NCI-H226 (cell line): Measurements from ENCODE around the gene FAM131A.
A peak's percentile ranks its signal among the peaks of the same experiment; 100 is the strongest.

Source experiments
- DNase-seq: peaks from one replicate; pipeline ENCODE4 v3.0.0-alpha.2; 2015

Gene FAM131A, protein sequence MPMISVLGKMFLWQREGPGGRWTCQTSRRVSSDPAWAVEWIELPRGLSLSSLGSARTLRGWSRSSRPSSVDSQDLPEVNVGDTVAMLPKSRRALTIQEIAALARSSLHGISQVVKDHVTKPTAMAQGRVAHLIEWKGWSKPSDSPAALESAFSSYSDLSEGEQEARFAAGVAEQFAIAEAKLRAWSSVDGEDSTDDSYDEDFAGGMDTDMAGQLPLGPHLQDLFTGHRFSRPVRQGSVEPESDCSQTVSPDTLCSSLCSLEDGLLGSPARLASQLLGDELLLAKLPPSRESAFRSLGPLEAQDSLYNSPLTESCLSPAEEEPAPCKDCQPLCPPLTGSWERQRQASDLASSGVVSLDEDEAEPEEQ

DNA sequence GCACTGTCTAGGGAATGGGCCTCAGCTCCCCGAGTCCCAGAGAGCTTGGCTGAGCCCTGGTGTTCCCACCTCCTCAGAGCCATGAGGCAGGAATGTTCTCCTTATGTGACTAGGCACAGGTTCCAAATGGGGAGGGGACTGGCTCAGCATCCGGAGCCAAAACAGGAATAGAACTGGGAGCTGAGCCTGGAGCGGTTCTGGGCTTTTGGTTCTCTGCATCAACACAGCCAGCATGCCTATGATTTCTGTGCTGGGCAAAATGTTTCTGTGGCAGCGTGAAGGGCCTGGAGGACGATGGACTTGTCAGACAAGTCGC is at the start of gene FAM131A:
Gene FAM131A (plus strand): TSS at position 202 of the 316 bp plus-strand sequence. CDS start 31 bp downstream, at position 233.
- DNase-seq, result no peak

DNA sequence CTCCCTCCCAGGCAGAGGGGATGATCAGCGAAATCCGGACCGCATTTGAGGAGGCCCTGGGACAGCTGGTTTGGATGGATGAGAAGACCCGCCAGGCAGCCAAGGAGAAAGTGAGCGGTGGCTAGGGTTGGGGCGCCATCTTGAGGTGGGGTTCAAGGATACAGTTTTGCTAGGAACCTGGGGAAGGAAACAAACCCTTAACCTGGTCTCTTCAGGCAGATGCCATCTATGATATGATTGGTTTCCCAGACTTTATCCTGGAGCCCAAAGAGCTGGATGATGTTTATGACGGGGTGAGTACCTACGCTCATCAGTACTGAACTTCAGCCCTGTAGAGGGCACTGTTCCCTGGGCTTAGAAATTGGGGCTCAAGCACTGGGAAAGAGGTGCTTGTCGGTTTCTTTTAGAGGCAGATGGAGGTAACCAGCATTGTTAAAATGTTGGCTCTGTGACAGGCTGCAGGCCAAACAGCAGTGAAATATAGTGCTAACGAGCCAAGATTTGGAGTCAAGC is 47.9 kb upstream of the FAM131A start:
- DNase-seq, result peak; percentile 26

DNA sequence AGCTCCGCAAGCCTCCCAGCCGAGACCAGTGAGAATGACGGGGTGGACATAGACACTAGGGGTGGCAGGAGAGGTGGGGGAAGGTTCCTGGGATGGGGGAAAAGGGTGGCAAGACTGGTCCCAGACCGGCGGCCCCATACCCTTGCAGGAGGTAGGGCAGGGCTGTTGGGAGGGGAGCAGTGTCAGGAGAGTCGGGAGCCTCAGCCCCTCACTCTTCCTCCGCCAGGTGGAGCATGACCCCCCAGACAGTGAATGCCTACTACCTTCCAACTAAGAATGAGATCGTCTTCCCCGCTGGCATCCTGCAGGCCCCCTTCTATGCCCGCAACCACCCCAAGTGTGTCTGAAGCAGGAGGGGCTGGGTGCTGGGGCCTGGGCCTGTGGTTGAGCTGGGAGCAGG is 47.1 kb upstream of the FAM131A start:
- no peak for DNase-seq

DNA sequence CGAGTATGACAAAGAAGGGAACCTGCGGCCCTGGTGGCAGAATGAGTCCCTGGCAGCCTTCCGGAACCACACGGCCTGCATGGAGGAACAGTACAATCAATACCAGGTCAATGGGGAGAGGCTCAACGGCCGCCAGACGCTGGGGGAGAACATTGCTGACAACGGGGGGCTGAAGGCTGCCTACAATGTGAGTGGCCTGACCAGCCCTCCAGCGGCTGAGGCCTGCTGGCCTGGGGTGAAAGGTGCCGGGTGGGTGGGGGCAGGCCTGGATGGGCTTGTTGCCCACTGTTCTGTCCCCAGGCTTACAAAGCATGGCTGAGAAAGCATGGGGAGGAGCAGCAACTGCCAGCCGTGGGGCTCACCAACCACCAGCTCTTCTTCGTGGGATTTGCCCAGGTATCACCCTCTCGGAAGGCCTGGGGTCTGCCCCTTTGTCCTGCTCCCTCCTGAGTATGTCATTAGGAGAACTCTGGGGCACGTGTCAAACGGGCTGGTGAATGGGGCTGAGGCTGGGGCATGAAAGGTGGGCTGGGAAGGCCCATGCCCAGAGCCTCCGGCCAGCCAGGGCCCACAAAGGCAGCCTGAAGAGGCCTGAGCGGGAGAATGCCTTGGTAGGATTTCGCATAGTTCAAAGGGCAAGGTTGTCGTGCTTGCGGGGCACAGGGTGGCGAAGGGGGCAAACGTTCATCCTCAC is 46.2 kb upstream of the FAM131A start:
- no peak for DNase-seq

DNA sequence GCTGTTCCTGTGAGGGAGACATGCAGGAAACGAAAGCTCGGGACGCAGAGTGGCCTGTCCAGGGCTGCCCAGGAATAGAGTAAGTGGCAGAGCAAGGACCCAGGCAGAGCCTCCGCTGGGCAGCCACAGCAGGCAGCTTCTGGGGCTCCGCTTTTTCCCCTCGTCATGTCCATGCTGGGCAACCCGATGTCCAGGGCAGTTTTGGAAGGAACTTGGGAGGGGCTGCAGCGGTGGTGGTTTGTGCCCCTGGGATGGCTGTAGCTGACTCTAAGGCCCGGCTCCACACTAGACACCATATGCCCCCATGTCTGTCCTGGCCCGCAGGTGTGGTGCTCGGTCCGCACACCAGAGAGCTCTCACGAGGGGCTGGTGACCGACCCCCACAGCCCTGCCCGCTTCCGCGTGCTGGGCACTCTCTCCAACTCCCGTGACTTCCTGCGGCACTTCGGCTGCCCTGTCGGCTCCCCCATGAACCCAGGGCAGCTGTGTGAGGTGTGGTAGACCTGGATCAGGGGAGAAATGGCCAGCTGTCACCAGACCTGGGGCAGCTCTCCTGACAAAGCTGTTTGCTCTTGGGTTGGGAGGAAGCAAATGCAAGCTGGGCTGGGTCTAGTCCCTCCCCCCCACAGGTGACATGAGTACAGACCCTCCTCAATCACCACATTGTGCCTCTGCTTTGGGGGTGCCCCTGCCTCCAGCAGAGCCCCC is 45.5 kb upstream of the FAM131A start:
- no peak for DNase-seq

DNA sequence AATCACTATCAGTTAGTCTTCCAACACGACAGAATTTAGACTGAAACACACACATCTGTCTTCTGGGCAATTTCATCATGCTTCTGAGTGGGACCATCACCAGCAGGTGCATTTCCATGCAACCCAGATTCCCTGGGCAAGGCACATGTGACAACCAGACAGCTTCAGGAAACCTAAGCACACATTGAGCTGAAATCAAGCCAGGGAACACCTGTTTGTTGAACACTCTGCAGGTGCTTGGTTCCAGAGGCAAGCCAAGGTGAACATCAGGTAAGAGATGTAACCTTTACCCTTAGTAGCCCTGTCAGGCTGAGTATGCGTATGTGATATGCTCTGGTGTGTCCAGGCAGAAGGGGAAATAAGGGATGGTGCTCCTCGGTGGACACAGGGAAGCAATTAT is 41.6 kb upstream of the FAM131A start:
- DNase-seq, result no peak

DNA sequence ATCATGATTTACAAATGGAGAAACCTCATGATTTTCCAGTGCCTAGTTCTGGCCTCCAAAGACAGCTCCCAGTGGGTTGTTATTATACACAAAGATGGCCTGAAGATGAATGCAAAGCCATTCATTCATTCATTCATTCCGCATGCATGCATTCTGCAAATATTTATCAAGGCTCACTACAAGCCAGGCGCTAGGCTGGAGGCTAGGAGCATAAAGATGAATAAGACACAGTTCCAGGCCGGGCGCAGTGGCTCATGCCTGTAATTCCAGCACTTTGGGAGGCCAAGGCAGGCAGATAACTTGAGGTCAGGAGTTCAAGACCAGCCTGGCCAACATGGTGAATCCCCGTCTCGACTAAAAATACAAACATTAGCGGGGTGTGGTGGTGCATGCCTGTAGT is 40.8 kb upstream of the FAM131A start:
- no peak for DNase-seq

DNA sequence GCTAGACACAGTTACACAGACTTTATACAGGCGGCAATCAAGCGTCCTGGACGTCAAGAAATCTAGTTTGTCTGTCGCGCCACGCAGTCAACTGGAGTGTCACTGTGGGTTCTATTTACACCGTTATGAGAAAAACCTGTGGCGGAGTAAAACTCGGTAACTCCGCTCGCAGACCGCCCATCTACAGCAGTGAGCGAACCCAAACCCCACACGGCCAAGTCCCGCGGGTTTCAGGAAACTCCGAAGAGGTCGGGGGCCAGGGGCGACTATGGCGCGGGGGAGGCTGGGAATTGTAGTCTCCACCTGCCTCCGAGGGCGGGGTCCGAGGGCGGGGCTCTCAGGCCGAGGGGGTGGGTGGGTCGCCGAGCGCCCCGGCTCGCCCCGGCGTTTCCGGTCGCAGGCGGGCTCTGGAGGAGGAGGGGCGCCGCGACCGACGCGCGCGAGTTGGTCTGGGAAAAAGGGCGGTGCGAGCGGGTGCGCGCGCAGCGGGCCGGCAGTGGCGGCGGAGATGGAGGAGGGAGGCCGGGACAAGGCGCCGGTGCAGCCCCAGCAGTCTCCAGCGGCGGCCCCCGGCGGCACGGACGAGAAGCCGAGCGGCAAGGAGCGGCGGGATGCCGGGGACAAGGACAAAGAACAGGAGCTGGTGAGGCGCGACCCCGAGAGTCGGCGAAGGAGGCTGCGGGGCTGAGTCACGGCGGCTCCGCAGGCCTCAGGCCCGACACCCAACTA is 38.5 kb upstream of the FAM131A start, which contains the start of gene PSMD2:
Gene PSMD2 (plus strand): TSS at position 483 of the 729 bp plus-strand sequence. CDS start 26 bp downstream, at position 509.
- DNase-seq, result peak; percentile 93

DNA sequence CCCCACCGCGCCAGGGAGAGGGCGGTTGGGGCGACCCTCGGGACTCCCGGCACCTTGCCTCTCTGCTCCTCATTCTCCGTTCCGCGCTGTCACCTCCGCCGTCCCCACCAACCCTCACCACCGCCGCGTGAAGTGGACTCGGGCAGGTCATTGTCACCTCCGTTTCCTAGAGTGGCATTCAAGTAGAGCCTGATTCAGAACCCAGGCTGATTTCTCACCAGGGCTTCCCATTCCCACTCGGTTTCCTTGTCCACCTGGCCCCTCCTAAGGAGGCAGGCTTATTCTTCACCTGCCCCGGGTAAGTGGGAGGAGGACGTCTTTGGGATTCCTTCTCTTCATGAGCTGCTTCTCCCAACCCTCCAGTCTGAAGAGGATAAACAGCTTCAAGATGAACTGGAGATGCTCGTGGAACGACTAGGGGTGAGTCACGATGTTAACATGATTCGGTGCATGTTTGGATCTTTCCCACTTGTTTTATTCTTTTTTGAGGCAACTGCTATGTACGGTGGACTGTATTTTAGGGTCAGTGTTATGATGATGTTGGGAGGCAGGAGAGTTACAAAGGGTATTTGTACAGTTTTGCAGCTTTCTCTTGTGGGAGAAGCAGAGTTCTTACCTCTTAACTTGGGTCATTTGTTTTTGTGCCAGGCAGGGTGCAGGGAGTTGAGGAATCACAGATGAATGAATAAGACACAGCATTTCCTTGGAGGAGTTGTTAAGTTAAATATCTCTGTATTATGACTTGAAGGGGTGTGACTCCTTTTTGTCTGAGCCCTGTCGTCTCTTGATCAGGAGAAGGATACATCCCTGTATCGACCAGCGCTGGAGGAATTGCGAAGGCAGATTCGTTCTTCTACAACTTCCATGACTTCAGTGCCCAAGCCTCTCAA is 37.7 kb upstream of the FAM131A start:
- DNase-seq, result no peak

DNA sequence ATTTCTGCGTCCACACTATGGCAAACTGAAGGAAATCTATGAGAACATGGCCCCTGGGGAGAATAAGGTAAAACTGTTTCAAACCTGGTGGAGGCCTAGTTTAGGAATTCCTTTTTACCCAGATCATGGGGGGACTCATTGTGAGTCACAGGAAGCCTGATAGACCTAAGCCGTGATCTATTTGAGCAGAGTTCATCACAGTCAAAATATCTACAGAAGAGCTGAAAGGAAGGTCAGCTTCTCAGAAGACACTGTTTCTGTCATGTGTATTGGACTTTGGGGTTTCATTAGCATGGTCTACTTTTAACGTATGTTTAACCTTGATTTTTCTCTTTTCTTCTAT is 37.1 kb upstream of the FAM131A start:
- DNase-seq, result peak; percentile 70

DNA sequence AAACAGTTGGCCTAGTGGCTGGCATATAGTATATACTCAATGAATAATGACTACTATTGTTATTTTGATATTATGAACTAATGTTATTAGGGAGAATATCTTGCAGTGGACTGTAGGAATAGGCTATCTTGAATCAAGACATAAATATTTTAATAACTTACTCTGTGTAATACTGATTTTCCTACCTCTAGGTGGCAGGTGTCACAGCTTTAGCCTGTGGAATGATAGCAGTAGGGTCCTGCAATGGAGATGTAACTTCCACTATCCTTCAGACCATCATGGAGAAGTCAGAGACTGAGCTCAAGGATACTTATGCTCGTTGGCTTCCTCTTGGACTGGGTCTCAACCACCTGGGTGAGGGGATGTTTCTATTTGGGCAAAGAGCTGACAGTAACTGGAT is 31.8 kb upstream of the FAM131A start:
- DNase-seq, result no peak

DNA sequence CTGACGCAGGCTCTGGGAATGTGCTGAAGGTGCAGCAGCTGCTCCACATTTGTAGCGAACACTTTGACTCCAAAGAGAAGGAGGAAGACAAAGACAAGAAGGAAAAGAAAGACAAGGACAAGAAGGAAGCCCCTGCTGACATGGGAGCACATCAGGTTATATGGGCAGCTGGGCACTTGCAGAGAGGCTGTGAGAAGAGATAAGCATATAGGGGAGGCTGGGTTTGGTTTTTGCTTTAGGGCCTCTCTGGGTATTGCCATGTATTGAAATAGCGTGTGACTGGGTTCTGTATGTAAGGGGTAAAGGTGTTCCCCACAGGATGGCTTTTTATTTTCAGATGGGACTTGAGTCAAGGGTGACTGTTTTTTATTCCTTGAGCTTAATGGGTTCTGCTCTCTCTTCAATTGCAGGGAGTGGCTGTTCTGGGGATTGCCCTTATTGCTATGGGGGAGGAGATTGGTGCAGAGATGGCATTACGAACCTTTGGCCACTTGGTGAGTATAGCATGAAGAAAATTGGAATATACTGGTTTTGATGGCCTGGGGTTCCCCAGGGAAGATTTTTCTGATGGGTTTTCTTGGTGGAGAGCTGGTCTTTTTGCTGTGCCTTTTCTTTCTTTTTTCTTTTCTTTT is 30.9 kb upstream of the FAM131A start:
- no peak for DNase-seq

DNA sequence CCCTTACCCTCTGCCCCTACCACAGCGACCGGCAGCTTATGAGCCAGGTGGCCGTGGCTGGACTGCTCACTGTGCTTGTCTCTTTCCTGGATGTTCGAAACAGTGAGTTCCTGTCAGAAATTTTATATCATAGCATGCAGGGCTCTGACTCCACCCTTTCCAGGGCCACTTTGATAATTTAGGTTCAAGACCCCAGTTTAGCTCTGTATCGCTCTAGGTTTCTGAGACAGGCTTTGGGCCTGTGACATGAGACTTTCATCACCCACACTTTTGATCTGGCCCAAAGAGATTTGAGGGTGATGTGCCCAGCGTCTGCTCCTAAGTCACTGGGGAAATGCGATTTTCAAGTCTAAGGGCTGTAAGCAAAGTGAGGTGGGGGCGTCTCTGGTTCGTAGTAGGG is 29.5 kb upstream of the FAM131A start:
- DNase-seq, result no peak

DNA sequence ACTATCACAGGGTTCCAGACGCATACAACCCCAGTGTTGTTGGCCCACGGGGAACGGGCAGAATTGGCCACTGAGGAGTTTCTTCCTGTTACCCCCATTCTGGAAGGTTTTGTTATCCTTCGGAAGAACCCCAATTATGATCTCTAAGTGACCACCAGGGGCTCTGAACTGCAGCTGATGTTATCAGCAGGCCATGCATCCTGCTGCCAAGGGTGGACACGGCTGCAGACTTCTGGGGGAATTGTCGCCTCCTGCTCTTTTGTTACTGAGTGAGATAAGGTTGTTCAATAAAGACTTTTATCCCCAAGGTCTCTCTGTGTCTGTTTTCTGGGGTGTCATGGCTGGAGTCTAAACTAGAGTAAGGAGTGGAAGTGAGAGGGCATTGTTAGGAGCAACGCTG is 28.7 kb upstream of the FAM131A start:
- no peak for DNase-seq

DNA sequence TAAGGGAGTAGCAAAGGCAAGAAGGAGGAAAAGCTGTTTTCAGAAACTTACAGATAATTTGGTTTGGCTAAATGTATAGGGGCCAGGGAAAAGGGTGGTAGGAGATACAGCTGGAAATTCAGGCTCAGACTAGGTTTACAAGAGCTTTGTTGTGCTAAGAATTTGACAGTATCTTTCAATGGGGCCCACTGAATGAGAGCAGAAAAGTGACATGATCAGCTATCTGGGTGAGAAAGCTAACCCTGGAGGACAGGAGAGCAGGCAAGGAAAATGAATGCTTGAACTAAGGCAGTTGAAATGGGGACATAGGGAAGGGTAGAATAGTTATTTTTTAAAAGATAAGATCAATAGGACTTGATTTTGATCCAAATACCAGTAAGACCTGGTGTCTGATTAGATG is 25.8 kb upstream of the FAM131A start:
- DNase-seq, result no peak

DNA sequence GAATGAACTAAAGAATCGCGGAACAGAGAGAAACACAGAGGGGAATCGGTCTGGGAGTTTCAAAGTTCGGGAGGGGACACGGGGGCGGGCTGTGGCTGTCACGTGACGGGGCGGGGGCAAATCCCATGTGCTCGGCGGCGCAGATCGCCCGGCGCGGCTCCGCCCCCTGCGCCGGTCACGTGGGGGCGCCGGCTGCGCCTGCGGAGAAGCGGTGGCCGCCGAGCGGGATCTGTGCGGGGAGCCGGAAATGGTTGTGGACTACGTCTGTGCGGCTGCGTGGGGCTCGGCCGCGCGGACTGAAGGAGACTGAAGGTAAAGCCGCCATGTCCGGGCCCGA is 23.1 kb upstream of the FAM131A start, which contains the start of gene EIF4G1:
Gene EIF4G1 (plus strand): TSS at position 244 of the 337 bp plus-strand sequence. CDS start 1,191 bp downstream, outside the sequence.
- DNase-seq, result peak; percentile 89

DNA sequence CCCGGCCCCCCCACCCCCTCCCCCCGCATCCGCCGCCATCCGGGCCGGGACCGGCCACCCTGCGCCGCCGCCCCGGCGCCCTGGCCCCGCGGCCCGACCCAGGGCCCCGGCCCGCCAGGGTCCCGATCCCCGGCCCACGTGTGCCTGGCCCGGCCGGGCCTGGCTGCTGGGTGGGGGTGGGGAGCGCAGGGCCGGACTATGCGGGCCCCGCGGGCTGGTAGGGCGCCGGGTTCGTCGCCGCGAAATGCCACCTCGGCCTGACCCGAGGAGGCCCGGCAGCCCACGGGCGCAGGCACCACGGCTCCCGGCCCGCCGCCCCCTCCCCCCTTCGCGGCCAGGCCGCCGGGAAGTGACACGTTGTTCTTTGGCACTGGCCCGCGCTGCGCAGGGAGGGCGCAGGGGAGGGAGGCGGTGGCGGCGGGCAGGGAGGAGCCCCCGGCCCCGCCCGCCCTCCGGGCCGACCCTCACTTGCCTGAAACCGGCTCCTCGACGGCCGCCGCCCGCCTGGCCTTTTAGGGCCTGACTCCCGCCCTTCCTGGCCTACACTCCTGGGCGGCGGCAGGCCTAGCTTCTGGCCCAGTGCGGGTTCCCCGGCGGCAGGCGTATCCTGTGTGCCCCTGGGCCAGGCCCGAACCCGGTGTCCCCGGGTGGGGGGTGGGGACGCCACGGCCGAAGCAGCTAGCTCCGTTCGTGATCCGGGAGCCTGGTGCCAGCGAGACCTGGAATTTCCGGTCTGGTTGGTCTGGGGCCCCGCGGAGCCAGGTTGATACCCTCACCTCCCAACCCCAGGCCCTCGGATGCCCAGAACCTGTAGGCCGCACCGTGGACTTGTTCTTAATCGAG is 22.5 kb upstream of the FAM131A start:
- peak; percentile 64 for DNase-seq

DNA sequence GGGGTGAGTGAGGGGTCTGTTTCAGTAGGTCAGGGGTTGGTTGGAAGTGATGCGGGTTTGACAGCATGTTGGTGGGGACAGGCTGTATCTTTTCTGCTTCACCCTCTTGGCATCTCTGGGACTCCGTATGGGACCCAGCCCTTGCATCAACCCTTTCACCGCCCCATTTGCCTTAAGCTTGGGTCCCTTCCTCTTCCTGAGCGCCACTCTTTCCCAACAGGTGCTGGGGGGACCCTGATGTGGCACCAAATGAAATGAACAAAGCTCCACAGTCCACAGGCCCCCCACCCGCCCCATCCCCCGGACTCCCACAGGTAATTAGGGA is 21.9 kb upstream of the FAM131A start:
- no peak for DNase-seq

DNA sequence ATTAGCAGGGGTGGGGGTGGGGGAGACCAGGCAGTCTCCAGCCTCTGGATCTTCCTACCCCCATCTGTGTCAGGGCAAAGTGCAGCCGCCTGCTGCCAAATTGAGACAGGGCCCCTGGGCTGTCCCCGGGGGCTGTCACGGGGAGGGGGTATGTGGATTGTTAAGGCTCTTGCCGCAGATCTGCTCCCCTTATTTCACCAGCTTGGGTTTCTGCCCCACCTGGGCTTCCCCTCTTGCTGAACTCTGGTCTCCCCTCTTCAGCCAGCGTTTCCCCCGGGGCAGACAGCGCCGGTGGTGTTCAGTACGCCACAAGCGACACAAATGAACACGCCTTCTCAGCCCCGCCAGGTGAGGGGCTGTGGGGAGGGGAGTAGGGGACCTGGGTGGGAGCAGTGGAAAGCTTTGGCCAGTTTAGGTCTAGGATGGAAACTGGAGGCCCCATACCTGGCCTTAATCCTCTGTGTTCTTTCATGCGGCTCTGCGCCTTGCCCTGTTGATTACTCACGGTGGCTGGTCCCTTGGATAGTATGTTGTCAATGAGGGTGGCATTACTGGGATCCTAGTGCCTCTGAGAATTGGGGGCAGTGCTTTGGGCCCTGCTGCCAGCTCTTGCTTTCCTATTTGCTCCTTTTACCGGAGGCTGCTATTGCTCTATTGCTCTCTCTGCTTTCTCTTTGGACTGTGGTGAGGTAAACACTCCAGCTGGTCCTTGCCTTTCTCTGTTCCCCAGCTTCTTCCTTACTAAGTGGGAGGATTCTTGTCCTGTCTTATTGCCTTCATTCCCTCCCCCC is 21.3 kb upstream of the FAM131A start:
- no peak for DNase-seq

DNA sequence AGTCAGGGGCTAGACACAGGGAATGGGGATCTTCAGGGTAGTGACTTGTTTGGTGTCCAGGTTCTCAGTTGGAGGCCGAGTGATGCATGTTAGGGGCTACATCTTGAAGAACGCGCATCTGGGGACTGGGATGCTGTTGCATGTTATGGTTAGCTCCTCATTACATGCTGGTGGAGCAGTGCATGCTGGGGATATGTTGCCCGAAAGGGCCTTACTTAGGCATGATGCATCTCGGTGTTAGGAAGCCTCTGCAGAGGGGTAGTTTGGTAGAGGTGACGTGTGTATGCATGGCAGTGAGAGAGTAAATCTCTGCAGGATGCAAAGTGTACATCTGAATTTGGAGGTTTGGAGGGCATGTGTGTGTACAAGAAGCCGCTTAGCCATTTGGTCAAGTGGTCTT is 20.6 kb upstream of the FAM131A start:
- DNase-seq, result no peak
